RCC 7860 (cell line): Measurements from ENCODE around the gene KCNH1.

Experiments
- DNase-seq: peaks from one replicate; pipeline ENCODE4 v3.0.0-alpha.2; 2015; ENCODE audit warnings: low spot score
- FAIRE-seq: peaks from 2 replicates; lab custom pipeline; 2012; peaks lifted over from hg19 to GRCh38; lab: Jason Lieb, UNC

The KCNH1 gene

GRCh38 chr1:211133836-211134669 is at the start of gene KCNH1:
TSS of gene KCNH1 (minus strand) at chr1:211134148. CDS start at chr1:211133945, 203 bp downstream.
- FAIRE-seq, result no peak

GRCh38 chr1:211182746-211183145 is 48.8 kb upstream of the KCNH1 start:
- no peak for FAIRE-seq

More at GRCh38 chr1:211133836-211134669, at the start of gene KCNH1:
- peak; percentile 66 for DNase-seq

GRCh38 chr1:211174375-211174774 is 40.4 kb upstream of the KCNH1 start:
- FAIRE-seq, result no peak
- no peak for DNase-seq

More at GRCh38 chr1:211182746-211183145, 48.8 kb upstream of the KCNH1 start:
- DNase-seq, result no peak

- FAIRE-seq (no peak), DNase-seq (no peak)
Measured at GRCh38 chr1:211172657-211173056, 38.7 kb upstream of the KCNH1 start.

- FAIRE-seq (no peak), DNase-seq (no peak)
Measured at GRCh38 chr1:211169353-211169752, 35.4 kb upstream of the KCNH1 start.

- DNase-seq (no peak), FAIRE-seq (no peak)
Measured at GRCh38 chr1:211158866-211159265, 24.9 kb upstream of the KCNH1 start.

GRCh38 chr1:211155040-211155439 is 21.1 kb upstream of the KCNH1 start:
- no peak for FAIRE-seq

GRCh38 chr1:211153932-211154331 is 20.0 kb upstream of the KCNH1 start:
- no peak for FAIRE-seq
- DNase-seq, result no peak

More at GRCh38 chr1:211155040-211155439, 21.1 kb upstream of the KCNH1 start:
- no peak for DNase-seq

- no peak for FAIRE-seq
Measured at GRCh38 chr1:211148366-211148765, 14.4 kb upstream of the KCNH1 start.

GRCh38 chr1:211145944-211146343 is 12.0 kb upstream of the KCNH1 start:
- no peak for DNase-seq
- FAIRE-seq, result no peak

More at GRCh38 chr1:211148366-211148765, 14.4 kb upstream of the KCNH1 start:
- no peak for DNase-seq

GRCh38 chr1:211135342-211135950 is 1.5 kb upstream of the KCNH1 start:
- FAIRE-seq (peak; percentile 79), DNase-seq (peak; percentile 57)

- DNase-seq, result no peak
Measured at GRCh38 chr1:211133393-211133835, 534 bp downstream of the KCNH1 start.

GRCh38 chr1:211132721-211133392 is 1.1 kb downstream of the KCNH1 start:
- FAIRE-seq (no peak), DNase-seq (no peak)

More at GRCh38 chr1:211133393-211133835, 534 bp downstream of the KCNH1 start:
- no peak for FAIRE-seq

- DNase-seq (no peak), FAIRE-seq (no peak)
Measured at GRCh38 chr1:211129776-211130175, 4.2 kb downstream of the KCNH1 start.

GRCh38 chr1:211127166-211127565 is 6.8 kb downstream of the KCNH1 start:
- no peak for DNase-seq
- FAIRE-seq, result no peak

GRCh38 chr1:211126622-211127021 is 7.3 kb downstream of the KCNH1 start:
- no peak for DNase-seq
- no peak for FAIRE-seq

GRCh38 chr1:211118407-211119102 is 15.4 kb downstream of the KCNH1 start:
- FAIRE-seq (no peak), DNase-seq (no peak)

GRCh38 chr1:211114446-211114845 is 19.5 kb downstream of the KCNH1 start:
- DNase-seq (no peak), FAIRE-seq (no peak)

GRCh38 chr1:211113566-211113965 is 20.4 kb downstream of the KCNH1 start:
- DNase-seq (no peak), FAIRE-seq (no peak)

- DNase-seq, result no peak
- no peak for FAIRE-seq
Measured at GRCh38 chr1:211111351-211111750, 22.6 kb downstream of the KCNH1 start.

GRCh38 chr1:211101481-211101880 is 32.5 kb downstream of the KCNH1 start:
- no peak for FAIRE-seq
- no peak for DNase-seq
